GM10847 (cell line): Measurements from ENCODE around the gene TOE1.

Experiments
- POLR2A ChIP-seq: IDR thresholded peaks from 2 replicates; pipeline ENCODE4 v1.6.1; 2011; ENCODE audit not compliant: insufficient read length; ENCODE audit errors: extremely low read depth

The TOE1 gene

GRCh38 chr1:45370575-45370974 is 30.6 kb downstream of the TOE1 start:
- no peak for TF ChIP-seq POLR2A

- no peak for TF ChIP-seq POLR2A
These were observed 33.6 kb downstream of the TOE1 start for GRCh38 chr1:45373573-45373972.

GRCh38 chr1:45375104-45376090 is 35.4 kb downstream of the TOE1 start:
- no peak for TF ChIP-seq POLR2A

GRCh38 chr1:45378184-45378583 is 38.2 kb downstream of the TOE1 start:
- TF ChIP-seq POLR2A: no peak

- no peak for TF ChIP-seq POLR2A
These were observed 39.6 kb downstream of the TOE1 start for GRCh38 chr1:45379524-45379923.

- TF ChIP-seq POLR2A: no peak
These were observed 40.2 kb downstream of the TOE1 start for GRCh38 chr1:45380125-45380524.

GRCh38 chr1:45380730-45381129 is 40.8 kb downstream of the TOE1 start:
- TF ChIP-seq POLR2A: no peak

- no peak for TF ChIP-seq POLR2A
These were observed 41.3 kb downstream of the TOE1 start for GRCh38 chr1:45381243-45381642.

GRCh38 chr1:45383191-45383590 is 43.2 kb downstream of the TOE1 start:
- no peak for TF ChIP-seq POLR2A

- no peak for TF ChIP-seq POLR2A
These were observed 45.3 kb downstream of the TOE1 start for GRCh38 chr1:45385302-45385701.

- no peak for TF ChIP-seq POLR2A
These were observed 46.2 kb downstream of the TOE1 start for GRCh38 chr1:45386219-45386618.
